HepG2 (cell line): Measurements from ENCODE around the gene TRPT1. TPM values are rescaled to one million over a fixed set of nuclear protein-coding genes. Genes with fewer than 3 reads are reported as not detected.

Source experiments
- FOXC1 ChIP-seq: sonication (generic); formaldehyde crosslinking; IDR thresholded peaks from 2 replicates; pipeline ENCODE4 v1.8.0; 2022; ENCODE audit warnings: mild to moderate bottlenecking, missing genetic modification reagents, borderline replicate concordance
- HMGXB4 ChIP-seq, 2 experiments: sonication (generic) in 1 of 2; formaldehyde crosslinking in 1 of 2; IDR thresholded peaks; 2 replicates each; pipeline versions ENCODE4 v1.4.0 to v1.6.1; 2018 to 2020; ENCODE audit warnings: missing genetic modification reagents in 2 of 2, borderline replicate concordance in 1 of 2, low read depth in 1 of 2, mild to moderate bottlenecking in 1 of 2, missing biosample characterization in 1 of 2
- JUNB ChIP-seq: sonication (generic); formaldehyde crosslinking; IDR thresholded peaks from 2 replicates; pipeline ENCODE4 v1.8.0; 2022; ENCODE audit warnings: missing genetic modification reagents, mild to moderate bottlenecking, borderline replicate concordance
- MAZ ChIP-seq, 2 experiments: sonication (generic) in 1 of 2; formaldehyde crosslinking in 1 of 2; IDR thresholded peaks; 2 replicates each; pipeline versions ENCODE4 v1.5.0 to v1.6.1; 2012 to 2020; ENCODE audit warnings: low read depth in 2 of 2, mild to moderate bottlenecking in 2 of 2, borderline replicate concordance in 1 of 2, improper control_type of control experiment in 1 of 2, low read length in 1 of 2, missing genetic modification reagents in 1 of 2, moderate library complexity in 1 of 2
- MEF2D ChIP-seq: sonication (generic); formaldehyde crosslinking; IDR thresholded peaks from 2 replicates; pipeline ENCODE4 v1.5.1; 2020; ENCODE audit warnings: mild to moderate bottlenecking, missing genetic modification reagents
- PHF20 ChIP-seq: sonication (generic); formaldehyde crosslinking; IDR thresholded peaks from 2 replicates; pipeline ENCODE4 v1.5.0; 2020; ENCODE audit warnings: mild to moderate bottlenecking, missing genetic modification reagents
- RBFOX2 ChIP-seq: fragments of 200-400 bp; formaldehyde crosslinking; IDR thresholded peaks from 2 replicates; pipeline ENCODE4 v1.6.1; 2017; ENCODE audit warnings: low read depth, mild to moderate bottlenecking, low read length
- RFX5 ChIP-seq: IDR thresholded peaks from 2 replicates; pipeline ENCODE4 v1.6.1; 2011; ENCODE audit warnings: low read depth, low read length, improper control_type of control experiment
- RORA ChIP-seq: sonication (generic); formaldehyde crosslinking; IDR thresholded peaks from 2 replicates; pipeline ENCODE4 v1.5.0; 2020; ENCODE audit warnings: mild to moderate bottlenecking, missing genetic modification reagents, moderate library complexity
- SP4 ChIP-seq: sonication (generic); formaldehyde crosslinking; IDR thresholded peaks from 2 replicates; pipeline ENCODE4 v1.8.1; 2023; ENCODE audit warnings: mild to moderate bottlenecking, missing genetic modification reagents
- THRA ChIP-seq: sonication (generic); formaldehyde crosslinking; IDR thresholded peaks from 2 replicates; pipeline ENCODE4 v1.4.0; 2020; ENCODE audit warnings: missing genetic modification reagents, borderline replicate concordance
- ZNF124 ChIP-seq: sonication (generic); formaldehyde crosslinking; IDR thresholded peaks from 2 replicates; pipeline ENCODE4 v1.4.0; 2020; ENCODE audit warnings: missing genetic modification reagents
- ZNF138 ChIP-seq: sonication (generic); formaldehyde crosslinking; IDR thresholded peaks from 2 replicates; pipeline ENCODE4 v1.5.0; 2020; ENCODE audit warnings: mild to moderate bottlenecking, low read depth, missing genetic modification reagents
- ZNF224 ChIP-seq: sonication (generic); formaldehyde crosslinking; IDR thresholded peaks from 2 replicates; pipeline ENCODE4 v1.5.0; 2020; ENCODE audit warnings: mild to moderate bottlenecking, missing genetic modification reagents
- ZNF263 ChIP-seq: sonication (generic); formaldehyde crosslinking; IDR thresholded peaks from 2 replicates; pipeline ENCODE4 v1.4.0; 2020; ENCODE audit warnings: missing genetic modification reagents
- ZNF44 ChIP-seq: sonication (generic); formaldehyde crosslinking; IDR thresholded peaks from 2 replicates; pipeline ENCODE4 v1.5.1; 2020; ENCODE audit warnings: mild to moderate bottlenecking, missing genetic modification reagents
- ZNF589 ChIP-seq: sonication (generic); formaldehyde crosslinking; conservative IDR thresholded peaks from 2 replicates; pipeline ENCODE4 v1.8.0; 2022; ENCODE audit warnings: mild to moderate bottlenecking, moderate library complexity, missing genetic modification reagents
- ZNF605 ChIP-seq: sonication (generic); formaldehyde crosslinking; IDR thresholded peaks from 2 replicates; pipeline ENCODE4 v1.8.0; 2022; ENCODE audit warnings: mild to moderate bottlenecking, missing genetic modification reagents
- ZNF639 ChIP-seq: conservative IDR thresholded peaks from 2 replicates; pipeline ENCODE4 v1.6.1; 2018; ENCODE audit warnings: missing genetic modification reagents
- ZNF773 ChIP-seq: sonication (generic); formaldehyde crosslinking; IDR thresholded peaks from 2 replicates; pipeline ENCODE4 v1.4.0; 2020; ENCODE audit warnings: missing genetic modification reagents, borderline replicate concordance
- ZNF800 ChIP-seq: sonication (generic); formaldehyde crosslinking; IDR thresholded peaks from 2 replicates; pipeline ENCODE4 v1.4.0; 2020; ENCODE audit warnings: missing genetic modification reagents
- polyA plus RNA-seq, 8 experiments: library from polyadenylated mRNA; depleted of rRNA in 3 of 8; stranded (reverse) in 7 of 8; unstranded in 1 of 8; fragments of >200 nt; fragmentation: Illumina TruSeq in 4 of 8; extraction: Trizol in 4 of 8; gene quantifications; 2 replicates each; pipeline versions ENCODE4 v1.2.1 to v1.2.3, GENCODE V29; 2011 to 2016; ENCODE audit warnings: low read depth in 4 of 8, missing spikeins in 1 of 8, mixed read lengths in 1 of 8; ENCODE audit not compliant: insufficient read depth in 1 of 8
- total RNA-seq, 5 experiments: library from RNA; depleted of rRNA; stranded (reverse); fragments of >200 nt; fragmentation: Illumina TruSeq; extraction: Trizol; gene quantifications; 2 replicates each; pipeline ENCODE4 v1.2.3, GENCODE V29; 2016; ENCODE audit warnings: low read depth in 1 of 5

TRPT1 gene
- total and polyA plus RNA-seq, 2 of the 13 experiments (the other 11 are each of a cell fraction or from before 2014, with no cell fraction given): 24.8 to 40.7 TPM

- TF ChIP-seq HMGXB4 (CRISPR knock-in tag; IDR thresholded peaks at IDR 0.05; ENCODE audit: borderline replicate concordance in 1 of 2, low read depth in 1 of 2) (no peak; a peak in 1 of 4 replicates), RBFOX2 (peak; percentile 69), SP4 (peak; percentile 55), ZNF138 (CRISPR knock-in tag) (no peak), ZNF800 (CRISPR knock-in tag) (no peak; the same call in 1 of the 2 replicates), ZNF639 (CRISPR knock-in tag) (no peak), ZNF263 (no peak), ZNF589 (no peak), ZNF605 (CRISPR knock-in tag) (no peak), PHF20 (CRISPR knock-in tag) (no peak), RFX5 (no peak), ZNF124 (no peak), THRA (CRISPR knock-in tag) (0 out of 2 replicates have a peak, but pooled peaks have one; percentile 7), ZNF44 (CRISPR knock-in tag) (no peak), ZNF773 (CRISPR knock-in tag) (no peak), ZNF224 (no peak), FOXC1 (CRISPR knock-in tag) (no peak), RORA (no peak), MAZ (IDR thresholded peaks at IDR 0.05; ENCODE audit: borderline replicate concordance, low read depth, low read length) (no peak), MAZ (CRISPR knock-in tag; IDR thresholded peaks at IDR 0.05; ENCODE audit: low read depth) (no peak), MEF2D (CRISPR knock-in tag) (no peak), JUNB (CRISPR knock-in tag) (no peak)
Observed at GRCh38 chr11:64241491-64242374, 15.7 kb upstream of the TRPT1 start (continued).
